ENCODE data around the gene SOCS4.

Gene SOCS4

DNA sequence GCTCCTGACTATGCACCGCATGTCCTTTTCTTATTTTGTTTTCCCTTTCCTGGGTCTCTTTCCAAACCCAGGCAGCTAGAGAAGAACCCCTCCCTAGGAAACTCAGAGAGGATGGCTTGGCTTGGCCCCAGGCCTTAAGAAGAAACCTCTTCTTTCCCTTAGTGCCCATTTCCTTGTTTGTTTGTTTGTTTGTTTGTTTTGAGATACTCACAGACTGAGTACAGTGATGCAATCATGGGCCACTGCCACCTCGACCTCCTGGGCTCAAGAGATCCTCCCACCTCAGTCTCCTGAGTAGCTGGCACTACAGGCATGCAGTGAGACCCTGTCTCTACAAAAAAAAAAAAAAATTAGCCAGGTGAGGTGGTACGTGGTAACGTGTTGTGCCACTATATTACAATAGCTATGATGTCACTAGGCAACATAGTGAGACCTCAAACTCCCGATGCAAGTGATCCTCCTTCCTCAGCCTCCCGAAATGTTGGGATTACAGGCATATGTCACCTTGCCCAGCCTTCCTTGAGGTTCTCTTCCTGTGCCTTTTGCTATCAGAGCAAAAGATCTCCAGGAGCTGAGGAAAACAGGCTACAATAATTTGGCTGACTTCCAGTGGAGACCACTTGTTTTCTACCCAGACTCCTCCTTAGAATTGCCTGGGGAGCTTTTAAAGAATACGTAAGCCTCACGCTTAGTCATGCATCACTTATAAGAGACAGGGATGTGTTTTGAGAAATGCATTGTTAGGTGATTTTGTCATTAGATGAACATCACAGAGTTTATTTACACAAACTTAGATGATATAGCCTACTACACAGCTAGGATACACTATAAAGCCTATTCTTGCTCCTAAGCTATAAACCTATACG, 67.5 kb downstream of the SOCS4 start:
- no peak for TF ChIP-seq ZFX (IDR thresholded peaks at IDR 0.05; ENCODE audit: borderline replicate concordance)
- TF ChIP-seq, protein P1, sequence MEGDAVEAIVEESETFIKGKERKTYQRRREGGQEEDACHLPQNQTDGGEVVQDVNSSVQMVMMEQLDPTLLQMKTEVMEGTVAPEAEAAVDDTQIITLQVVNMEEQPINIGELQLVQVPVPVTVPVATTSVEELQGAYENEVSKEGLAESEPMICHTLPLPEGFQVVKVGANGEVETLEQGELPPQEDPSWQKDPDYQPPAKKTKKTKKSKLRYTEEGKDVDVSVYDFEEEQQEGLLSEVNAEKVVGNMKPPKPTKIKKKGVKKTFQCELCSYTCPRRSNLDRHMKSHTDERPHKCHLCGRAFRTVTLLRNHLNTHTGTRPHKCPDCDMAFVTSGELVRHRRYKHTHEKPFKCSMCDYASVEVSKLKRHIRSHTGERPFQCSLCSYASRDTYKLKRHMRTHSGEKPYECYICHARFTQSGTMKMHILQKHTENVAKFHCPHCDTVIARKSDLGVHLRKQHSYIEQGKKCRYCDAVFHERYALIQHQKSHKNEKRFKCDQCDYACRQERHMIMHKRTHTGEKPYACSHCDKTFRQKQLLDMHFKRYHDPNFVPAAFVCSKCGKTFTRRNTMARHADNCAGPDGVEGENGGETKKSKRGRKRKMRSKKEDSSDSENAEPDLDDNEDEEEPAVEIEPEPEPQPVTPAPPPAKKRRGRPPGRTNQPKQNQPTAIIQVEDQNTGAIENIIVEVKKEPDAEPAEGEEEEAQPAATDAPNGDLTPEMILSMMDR (IDR thresholded peaks at IDR 0.05) = no peak
- H3K27ac ChIP-seq = no peak overlapping the region

DNA sequence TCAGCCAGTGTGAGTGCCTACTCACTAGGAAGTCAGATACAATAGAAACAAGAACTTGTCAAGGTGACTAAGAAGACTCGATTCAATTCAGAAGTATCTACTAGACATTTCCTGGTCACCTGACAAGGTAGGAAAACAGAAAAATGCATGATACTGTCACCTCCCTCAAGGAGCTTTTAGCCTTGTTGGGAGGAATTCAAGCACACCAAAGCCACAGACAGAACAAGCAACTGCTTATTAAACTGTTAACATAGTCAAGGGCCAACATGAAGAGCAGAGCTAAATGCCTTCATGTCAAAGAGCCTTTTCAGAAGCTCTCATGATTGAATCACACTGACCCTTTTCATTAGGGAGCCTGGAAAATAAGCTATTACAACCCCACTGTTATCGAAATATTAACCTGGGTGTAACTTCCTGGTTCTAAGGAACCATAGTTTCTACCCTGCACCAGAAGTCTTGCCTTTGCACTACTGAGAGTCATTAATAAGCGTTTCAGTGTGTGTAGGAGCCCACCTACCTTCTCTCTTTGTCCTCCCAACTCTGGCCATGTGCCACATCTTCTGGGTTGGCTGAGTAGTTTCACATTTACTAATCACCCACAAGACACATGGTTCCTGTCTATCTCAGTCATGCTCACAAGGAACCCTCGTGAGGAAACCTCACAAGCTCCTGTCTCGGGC, 71.0 kb downstream of the SOCS4 start:
- no peak overlapping the region for H3K27ac ChIP-seq
- TF ChIP-seq ZFX (IDR thresholded peaks at IDR 0.05; ENCODE audit: borderline replicate concordance) = no peak
- TF ChIP-seq, protein P1 (IDR thresholded peaks at IDR 0.05) = no peak

DNA sequence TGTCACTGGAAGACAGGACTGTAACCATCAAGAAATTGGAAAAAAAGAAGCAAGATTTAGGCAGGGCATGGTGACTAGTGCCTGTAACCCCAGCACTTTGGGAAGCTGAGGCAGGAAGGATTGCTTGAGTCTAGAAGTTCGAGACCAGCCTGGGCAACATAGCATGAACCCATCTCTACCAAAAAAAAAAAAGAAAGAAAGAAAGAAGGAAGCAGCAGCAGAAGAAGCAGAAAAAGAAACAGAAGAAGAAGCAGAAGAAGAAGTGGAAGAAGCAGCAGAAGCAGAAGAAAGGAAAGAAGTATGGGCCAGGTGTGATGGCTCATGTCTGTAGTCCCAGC, 71.5 kb downstream of the SOCS4 start:
- TF ChIP-seq, protein P1 (IDR thresholded peaks at IDR 0.05) = no peak
- TF ChIP-seq ZFX (IDR thresholded peaks at IDR 0.05; ENCODE audit: borderline replicate concordance) = no peak
- H3K27ac ChIP-seq = no peak overlapping the region

Measured in 22Rv1 (cell line).